Esophagus muscularis mucosa (tissue), 4 donors: Measurements from ENCODE around the gene AIPL1.

Source experiments
- CTCF ChIP-seq, 3 experiments: fragments of 200-600 bp in 2 of 3; fragments of 450-650 bp in 1 of 3; sonication (generic) in 2 of 3; IDR thresholded peaks; one replicate each; pipeline ENCODE4 v1.5.1; 2017 to 2019; ENCODE audit warnings: antibody characterized with exemption in 3 of 3, mild to moderate bottlenecking in 2 of 3, moderate library complexity in 1 of 3
- EP300 ChIP-seq: sonication (generic); formaldehyde crosslinking; IDR thresholded peaks from one replicate; pipeline ENCODE4 v1.6.1; 2017; ENCODE audit warnings: antibody characterized with exemption
- POLR2A ChIP-seq: fragments of 450-650 bp; IDR thresholded peaks from one replicate; pipeline ENCODE4 v1.6.1; 2017; ENCODE audit warnings: antibody characterized with exemption, moderate library complexity, mild to moderate bottlenecking, low read depth
- POLR2AphosphoS5 ChIP-seq, 2 donors: sonication (generic); formaldehyde crosslinking; IDR thresholded peaks; one replicate each; pipeline ENCODE4 v1.6.1; 2017; ENCODE audit warnings: antibody characterized with exemption in 2 of 2

GRCh38 chr17:6448473-6448872 lies 13.6 kb upstream of the AIPL1 start:
- TF ChIP-seq POLR2A (no peak), CTCF (IDR thresholded peaks at IDR 0.05) (no peak), POLR2AphosphoS5 (IDR thresholded peaks at IDR 0.05) (no peak), EP300 (no peak)
